ENCODE measurements around the gene INPP5K.
A peak's percentile ranks its signal among the peaks of the same experiment; 100 is the strongest.
"Not testable (repeated sequence)": the region's sequence is repeated elsewhere in the genome, so short reads cannot be mapped to it uniquely, and the experiment has no call there.

The INPP5K gene

DNA sequence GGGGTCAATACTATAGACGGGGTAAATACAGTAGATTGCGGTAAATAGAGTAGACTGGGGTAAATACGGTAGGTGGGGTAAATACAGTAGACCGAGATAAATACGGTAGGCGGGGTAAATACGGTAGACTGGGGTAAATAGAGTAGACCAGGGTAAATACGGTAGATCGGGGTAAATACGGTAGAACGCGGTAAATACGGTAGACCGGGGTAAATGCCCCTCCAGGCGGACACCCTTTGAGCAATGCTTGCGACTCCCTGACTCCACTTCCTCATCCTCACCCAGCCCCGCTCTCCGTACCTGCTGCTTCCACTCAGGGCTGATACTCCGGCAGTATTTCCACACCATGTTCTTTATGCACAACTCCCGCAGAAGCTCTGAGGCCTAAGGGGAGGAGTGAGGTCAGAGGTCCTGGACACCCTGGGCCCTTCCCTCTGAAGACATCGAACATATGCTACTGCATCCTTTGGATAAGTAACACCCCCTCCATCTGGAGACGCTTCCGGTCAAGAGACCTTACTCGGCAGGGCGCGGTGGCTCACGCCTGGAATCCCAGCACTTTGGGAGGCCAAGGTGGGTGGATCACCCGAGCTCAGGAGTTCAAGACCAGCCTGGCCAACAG is 47.1 kb downstream of the INPP5K start:
- no peak overlapping the region for H3K4me3 ChIP-seq (ENCODE audit: low read depth, low read length)

DNA sequence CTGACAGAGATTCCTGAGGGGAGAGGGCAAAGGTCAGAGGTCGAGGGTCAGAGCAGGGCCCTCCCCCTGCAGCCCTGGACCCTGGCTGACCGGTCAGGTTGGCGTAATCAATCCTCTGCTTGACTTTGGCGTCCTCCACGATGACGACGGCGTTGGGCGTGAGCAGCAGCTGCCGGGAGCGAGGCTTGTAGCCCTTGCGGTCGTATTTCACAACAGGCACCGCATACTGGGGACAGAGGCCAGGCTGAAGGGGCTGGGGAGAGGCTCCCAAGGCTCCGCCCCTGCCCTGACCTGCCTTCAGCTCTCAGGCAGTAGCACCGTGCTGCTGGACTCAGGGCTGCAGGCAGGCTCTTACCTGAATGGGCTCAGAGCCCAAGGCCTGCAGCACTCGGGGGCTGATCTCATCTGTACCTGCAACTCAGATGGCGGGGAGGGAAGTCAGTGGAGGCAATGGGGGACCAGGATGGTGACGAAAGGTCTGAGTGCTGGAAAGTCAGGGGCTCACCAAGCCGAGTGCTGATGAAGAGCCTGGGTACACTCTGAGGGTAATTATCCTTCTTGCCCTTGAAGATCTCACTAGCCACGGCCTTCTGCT is 48.4 kb downstream of the INPP5K start:
- H3K4me3 ChIP-seq (ENCODE audit: low read depth, low read length): no peak overlapping the region

DNA sequence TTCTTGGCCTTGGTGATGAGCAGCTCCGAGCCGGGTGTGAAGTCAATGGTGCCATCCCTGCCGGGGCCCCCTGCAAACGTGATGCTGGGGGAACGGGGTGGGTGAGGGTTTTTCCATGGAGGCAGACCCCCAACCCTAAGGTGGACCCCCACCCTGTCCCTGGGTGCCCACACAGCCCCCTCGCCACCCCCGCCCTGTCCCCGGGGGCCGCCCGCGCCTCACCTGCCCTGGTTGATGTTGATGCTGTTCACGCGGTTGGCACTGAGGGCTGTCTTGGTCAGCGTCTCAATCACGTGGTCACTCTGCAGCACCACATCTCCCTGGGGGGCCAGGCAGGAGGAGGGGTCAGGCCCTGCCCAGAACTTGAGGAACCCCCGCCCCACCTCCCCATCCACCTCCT is 49.2 kb downstream of the INPP5K start:
- H3K4me3 ChIP-seq (ENCODE audit: low read depth, low read length): no peak overlapping the region

DNA sequence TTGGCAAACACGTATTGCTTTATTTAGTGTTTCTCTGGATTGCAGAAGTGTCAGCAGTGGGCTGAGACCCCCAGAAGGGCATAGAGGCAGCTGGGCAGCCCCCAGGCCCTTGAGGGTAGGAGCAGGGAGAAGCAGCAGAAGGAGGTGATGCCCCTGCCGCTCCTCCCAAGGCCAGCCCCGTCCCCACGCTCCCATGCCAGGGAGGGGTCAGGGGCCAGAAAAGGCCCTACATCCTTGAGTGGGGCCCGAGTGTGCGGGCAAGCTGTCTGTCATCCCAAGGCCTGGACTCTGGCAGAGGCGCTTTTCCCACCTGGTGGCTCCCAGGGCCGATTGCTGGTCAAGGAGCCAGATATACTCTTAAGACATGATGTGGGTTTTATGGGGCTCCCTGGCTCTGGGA is 52.2 kb downstream of the INPP5K start:
- H3K4me3 ChIP-seq (ENCODE audit: low read depth, low read length): no peak overlapping the region

DNA sequence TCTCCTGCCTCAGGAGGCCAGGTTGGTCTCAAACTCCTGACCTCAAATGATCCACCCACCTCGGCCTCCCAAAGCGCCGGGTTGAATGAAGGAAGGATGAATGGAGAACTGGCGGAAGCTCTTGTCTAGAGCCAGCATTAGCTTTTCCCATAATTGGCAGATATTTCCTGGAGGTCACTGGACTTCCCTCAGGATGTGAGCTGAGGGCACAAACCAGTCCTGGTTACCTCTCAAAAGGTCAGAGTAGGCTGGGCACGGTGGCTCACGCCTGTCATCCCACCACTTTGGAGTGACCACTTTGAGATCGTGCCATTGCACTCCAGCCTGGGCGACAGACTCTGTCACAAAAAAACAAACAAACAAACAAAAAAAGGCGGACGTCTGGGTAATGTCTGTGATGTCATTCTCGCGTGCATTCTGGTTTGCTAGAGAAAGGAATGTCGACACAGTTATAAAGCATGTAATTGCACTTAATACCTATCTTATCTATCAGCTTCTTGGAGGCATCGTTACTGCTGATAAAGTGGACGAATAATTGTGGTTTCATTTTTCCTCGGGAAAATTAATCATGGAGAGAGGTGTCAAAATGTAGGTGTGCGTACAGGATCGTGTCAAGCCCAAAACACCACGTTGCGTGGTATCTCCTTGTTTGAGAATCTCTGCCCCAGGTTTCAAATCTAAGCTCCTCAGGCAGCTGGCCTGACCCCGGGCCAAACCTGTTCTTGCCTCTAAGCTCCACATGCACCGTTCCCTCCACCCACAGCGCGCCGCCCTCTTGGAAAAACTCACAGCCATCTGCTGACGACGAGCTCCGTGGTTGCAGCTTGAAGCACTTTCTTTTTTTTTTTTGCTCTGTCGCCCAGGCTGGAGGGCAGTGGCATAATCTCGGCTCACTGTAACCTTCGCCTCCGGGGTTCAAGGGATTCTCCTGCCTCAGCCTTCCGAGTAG is 54.0 kb downstream of the INPP5K start:
- no peak overlapping the region for H3K4me3 ChIP-seq (ENCODE audit: low read depth, low read length)

DNA sequence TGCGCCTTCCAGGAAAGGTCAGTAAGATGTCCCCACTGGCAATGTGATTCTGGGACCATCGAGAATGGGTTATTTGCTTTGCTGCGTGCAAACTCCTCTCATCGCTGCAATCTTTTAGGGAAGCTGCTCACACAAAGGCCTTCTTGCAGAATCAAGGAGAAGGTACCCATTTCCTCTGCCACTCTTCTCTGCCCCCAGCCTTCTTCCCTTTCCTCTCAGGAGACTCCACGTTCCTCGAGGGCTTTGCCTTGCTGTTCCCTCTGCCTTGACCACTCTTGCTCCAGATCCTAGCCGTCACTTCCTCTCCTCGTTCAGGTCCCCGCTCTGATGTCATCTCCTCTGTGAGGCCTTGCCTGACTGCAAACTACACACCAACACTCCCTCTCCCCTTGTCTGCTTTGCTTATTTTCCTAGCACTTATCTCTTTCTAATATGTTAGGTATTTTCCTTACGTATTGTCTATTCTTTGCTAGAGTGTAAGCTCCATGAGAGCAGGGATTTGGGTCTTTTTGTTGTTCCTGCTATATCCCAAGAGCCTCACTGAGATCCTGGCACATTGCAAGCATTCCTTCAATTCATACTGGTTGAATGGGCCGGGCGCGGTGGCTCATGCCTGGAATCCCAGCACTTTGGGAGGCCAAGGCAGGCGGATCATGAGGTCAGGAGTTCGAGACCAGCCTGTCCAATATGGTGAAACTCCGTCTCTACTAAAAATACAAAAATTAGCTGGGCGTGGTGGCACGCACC is 55.0 kb downstream of the INPP5K start:
- H3K4me3 ChIP-seq (ENCODE audit: low read depth, low read length): no peak overlapping the region

DNA sequence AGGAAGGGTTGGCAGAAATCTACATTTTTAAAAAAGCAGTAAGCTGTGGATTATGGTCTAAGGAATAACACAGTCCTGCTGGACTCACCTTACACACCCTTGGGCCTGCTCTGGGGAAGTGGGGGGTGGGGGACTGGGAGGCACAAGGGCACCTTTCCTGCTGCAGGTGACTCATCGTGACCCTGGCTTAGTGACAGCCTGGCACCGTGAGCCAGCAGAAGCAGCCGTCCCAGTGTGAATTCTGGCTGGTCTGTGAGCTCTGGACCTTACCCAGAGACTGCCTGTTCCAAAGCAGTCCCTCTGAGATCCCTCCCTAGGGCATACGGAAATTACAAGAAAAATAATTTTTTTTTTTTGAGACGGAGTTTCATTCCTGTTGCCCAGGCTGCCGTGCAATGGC is 56.2 kb downstream of the INPP5K start:
- H3K4me3 ChIP-seq (ENCODE audit: low read depth, low read length): no peak overlapping the region

DNA sequence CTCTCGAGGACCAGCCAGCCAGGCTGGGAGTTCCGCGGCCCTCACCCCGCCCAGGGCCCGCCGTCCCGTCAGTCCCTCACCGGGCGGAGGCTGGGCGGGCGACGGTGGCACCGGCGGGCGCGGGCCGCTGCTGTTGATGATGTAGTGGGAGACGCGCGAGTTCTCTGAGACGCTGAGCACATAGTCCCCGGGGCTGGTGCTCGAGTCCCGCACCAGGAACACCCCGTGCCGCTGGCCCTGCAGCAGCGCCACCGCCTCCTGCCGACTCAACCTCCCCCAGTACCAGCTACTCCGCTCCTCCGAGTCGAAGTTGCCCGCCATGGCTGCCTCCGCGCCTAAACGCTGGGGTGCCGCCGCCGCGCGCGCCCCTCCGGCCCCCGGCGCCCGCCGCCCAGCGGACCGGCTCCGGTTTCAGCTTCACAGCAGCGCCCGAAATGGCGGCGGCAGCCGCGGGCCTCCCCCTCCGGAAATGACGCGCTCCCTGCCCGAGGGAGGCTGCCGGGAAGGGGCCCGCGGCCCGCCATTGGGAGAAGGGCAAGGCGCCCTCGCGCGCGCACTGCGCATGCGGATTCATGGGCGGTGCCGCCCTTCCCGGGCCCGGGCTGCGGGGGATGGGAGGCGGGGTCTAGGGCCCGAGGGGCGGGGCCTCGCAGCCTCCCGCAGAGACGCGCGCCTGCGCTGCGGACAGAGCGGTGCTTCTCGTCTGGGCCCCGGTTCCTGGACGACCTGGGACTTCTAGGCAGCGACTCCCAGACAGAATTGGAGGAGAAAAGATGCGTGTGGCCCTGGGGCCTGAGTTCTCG is 60.4 kb downstream of the INPP5K start, which contains the start of gene CRK:
Gene CRK (minus strand): TSS at position 436 of the 803 bp plus-strand sequence. CDS start 115 bp downstream, at position 321.
- H3K4me3 ChIP-seq (ENCODE audit: low read depth, low read length): peak within 1 kb of the TSS; percentile 94

DNA sequence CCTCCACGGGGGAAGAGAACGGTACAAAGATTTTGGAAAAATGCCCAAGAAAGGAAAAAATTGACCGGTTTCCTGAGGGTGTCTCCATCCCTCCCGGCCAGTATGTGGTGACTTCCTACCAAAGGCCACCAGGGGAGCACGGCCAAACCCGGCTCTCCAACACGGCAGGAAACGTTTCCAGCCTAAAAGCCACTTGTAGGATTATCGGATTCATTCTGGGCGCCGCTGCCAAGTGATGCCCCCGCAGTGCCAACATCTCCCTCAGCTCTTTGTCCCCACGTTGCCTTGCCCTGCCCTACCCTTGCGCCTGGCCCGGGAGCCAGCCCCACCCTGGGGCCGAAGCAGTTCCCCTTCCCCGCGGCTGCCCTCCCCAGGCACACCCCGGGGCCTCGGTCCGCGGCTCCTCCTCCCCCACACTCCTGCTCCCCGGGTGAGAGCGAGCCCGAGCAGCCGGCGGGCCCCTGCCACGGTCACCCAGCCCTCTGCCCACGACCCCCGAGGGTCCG is 61.1 kb downstream of the INPP5K start:
- peak overlapping the region; percentile 94 for H3K4me3 ChIP-seq (ENCODE audit: low read depth, low read length)

DNA sequence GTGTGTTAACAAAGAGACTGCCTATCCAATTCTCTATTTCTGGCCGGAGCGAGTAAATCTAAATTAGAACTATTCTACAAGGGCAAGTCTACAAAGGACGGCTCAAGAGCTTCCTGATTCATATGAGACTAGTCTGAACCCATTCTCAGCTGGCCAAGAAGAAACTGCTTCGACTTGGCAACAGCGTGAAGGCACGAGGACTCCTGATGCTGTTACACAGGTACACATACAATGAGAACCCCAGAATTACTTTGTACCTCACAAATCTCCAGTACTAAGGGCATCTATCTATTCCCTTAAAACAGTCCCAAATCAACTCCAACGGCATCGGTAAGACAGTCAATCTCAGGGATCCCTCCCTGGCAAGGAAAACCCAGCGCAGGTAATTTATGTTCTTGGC is 61.9 kb downstream of the INPP5K start:
- H3K4me3 ChIP-seq (ENCODE audit: low read depth, low read length): peak overlapping the region; percentile 94

DNA sequence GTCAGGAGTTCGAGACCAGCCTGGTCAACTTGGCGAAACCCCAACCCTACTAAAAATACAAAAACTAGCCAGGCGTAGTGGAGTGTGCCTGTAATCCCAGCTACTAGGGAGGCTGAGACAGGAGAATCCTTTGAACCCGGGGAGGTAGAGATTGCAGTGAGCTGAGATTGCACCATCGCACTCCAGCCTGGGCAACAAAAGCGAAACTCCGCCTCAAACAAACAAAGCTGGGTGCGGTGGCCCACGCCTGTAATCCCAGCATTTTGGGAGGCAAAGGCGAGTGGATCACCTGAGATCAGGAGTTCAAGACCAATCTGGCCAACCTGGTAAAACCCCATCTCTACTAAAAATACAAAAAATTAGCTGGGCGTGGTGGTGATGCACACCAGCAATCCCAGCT is 62.7 kb downstream of the INPP5K start:
- not testable (repeated sequence) for H3K4me3 ChIP-seq (ENCODE audit: low read depth, low read length)

DNA sequence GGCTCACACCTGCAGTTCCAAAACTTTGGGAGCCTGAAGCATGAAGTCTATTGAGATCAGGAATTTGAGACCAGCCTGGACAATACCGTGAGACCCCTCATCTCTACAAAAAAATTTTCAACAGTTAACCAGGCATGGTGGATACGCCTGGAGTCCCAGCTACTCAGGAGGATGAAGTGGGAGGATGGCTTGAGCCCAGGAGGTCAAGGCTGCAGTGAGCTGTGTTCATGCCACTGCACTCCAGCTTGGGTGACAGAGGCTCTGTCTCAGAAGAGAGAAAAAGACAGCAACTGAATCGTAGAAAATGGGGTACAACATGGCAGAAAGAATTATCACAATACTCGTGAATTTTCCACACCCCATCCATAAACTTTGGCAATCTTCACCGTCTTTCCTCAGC is 63.6 kb downstream of the INPP5K start:
- H3K4me3 ChIP-seq (ENCODE audit: low read depth, low read length): no peak overlapping the region

DNA sequence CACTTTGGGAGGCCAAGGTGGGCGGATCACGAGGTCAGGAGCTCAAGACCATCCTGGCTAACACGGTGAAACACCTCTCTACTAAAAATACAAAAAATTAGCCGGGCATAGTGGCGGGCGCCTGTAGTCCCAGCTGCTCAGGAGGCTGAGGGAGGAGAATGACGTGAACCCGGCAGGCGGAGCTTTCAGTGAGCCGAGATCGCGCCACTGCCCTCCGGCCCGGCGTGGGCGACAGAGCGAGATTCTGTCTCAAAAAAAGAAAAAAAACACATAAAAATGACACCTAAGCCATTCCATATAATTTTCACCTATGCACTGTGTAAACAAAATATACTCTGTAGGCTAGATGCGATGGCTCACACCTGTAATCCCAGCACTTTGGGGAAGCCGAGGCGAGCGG is 66.2 kb downstream of the INPP5K start:
- H3K4me3 ChIP-seq (ENCODE audit: low read depth, low read length): not testable (repeated sequence)

DNA sequence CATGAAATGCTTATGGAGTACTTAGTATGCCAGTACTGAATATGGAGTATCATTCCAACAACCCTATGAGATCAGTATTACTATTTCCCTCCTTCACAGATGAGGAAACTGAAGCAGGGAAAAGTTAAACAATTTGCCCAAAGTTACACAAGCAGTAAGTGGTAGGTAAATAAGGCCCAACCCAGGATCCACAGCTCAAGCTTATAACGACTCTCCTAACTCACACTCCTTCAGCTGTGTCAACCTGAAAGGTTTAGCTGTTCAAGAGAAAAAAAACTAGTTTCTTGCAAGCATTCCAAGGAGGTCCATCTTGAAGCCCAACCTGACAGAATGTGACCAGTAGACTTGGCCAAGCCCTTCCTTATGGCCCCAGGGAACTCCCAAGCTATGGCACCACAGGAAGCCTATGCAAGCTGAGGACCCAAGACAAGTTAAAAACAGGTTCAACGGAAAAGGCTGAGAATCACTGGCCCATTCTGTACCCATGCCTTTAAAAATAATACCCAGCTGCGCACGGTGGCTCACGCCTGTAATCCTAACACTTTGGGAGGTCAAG is 66.9 kb downstream of the INPP5K start:
- H3K4me3 ChIP-seq (ENCODE audit: low read depth, low read length): no peak overlapping the region

DNA sequence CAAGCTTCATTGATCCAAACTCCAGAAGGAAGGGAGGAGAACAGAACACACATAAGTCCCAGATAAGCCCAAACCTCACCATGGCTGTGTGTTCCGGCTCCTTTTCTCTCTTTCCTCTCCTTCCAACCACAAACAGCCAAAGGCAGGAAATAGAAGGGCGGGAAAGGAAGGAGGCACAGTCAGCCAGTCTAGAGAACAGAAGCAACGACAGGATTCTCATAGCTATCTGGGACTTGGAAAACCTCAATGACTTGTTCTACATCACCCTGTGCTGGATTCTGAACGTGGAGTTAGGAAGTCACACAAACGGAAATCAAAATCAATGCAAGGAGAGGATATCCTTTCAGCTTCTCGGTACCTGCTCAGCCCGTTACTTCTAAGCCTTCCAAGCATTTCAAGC is 69.4 kb downstream of the INPP5K start:
- H3K4me3 ChIP-seq (ENCODE audit: low read depth, low read length): no peak overlapping the region

DNA sequence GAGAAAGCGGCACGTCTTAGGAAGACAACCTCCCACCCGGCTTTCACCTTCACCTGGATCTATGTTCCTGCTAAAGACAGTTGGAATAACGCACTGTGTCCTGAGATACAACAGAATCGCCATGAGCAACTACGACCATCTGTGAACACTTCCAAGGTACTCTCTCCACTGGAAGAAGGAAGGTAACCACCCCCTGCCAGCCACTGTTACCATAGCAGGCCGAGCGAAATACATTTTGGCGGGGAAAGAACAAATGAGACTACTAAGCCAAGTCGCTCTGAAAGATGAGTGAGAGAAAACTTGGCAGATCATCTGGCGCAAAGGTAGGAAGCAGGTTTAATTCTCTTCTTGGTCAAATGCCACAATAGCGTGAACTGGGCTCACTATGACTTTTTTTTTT is 70.2 kb downstream of the INPP5K start:
- H3K4me3 ChIP-seq (ENCODE audit: low read depth, low read length): no peak overlapping the region

DNA sequence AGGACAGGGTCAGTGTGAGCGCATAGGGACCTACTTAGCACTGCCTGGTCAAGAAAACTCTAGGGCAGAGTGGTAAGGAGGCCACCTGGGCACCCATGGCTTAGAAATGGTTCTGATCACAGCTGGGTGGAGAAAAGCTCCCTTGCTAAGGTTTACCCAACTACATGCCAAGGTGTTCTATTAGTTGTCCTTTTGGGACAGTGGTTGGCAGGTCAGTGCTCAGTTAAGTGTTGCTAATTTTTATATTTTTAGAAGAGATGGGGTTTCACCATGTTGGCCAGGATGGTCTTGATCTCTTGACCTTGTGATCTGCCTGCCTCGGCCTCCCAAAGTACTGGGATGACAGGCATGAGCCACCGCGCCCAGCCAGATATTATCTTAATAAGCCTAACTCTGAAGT is 70.7 kb downstream of the INPP5K start:
- not testable (repeated sequence) for H3K4me3 ChIP-seq (ENCODE audit: low read depth, low read length)

Measured in iPS-11a (cell line).